Heart left ventricle (tissue), 16 donors: ENCODE data around the gene USP2. TPM values are rescaled to one million over a fixed set of nuclear protein-coding genes. Genes with fewer than 3 reads are reported as not detected.

Experiments used
- ATAC-seq, 4 donors: fragments of 200-7000 bp; cut with Tn5 transposase; one replicate each; pipeline ENCODE4 v1.9.1; 2020 to 2022; ENCODE audit warnings: moderate library complexity in 4 of 4, mild to moderate bottlenecking in 3 of 4, moderate number of reproducible peaks in 1 of 4
- DNase-seq, 5 donors: peaks; one replicate each; pipeline ENCODE4 v3.0.0-alpha.2; 2020
- H3K27ac ChIP-seq, 12 donors: fragments of 200-600 bp; sonication (generic) in 4 of 12; one replicate each; pipeline versions ENCODE4 v1.5.0 to v1.8.0; 2016 to 2022; ENCODE audit warnings: mild to moderate bottlenecking in 2 of 12
- H3K27me3 ChIP-seq, 9 donors: fragments of 200-600 bp; sonication (generic) in 2 of 9; one replicate each; pipeline versions ENCODE4 v1.5.1 to v1.8.0; 2016 to 2022; ENCODE audit warnings: mild to moderate bottlenecking in 3 of 9
- H3K36me3 ChIP-seq, 9 donors: fragments of 200-600 bp; sonication (generic) in 2 of 9; one replicate each; pipeline versions ENCODE4 v1.5.0 to v1.8.0; 2018 to 2022; ENCODE audit warnings: mild to moderate bottlenecking in 2 of 9
- H3K4me1 ChIP-seq, 12 donors: fragments of 200-600 bp; sonication (generic) in 4 of 12; one replicate each; pipeline versions ENCODE4 v1.5.0 to v1.8.0; 2016 to 2022; ENCODE audit warnings: mild to moderate bottlenecking in 3 of 12
- H3K4me3 ChIP-seq, 12 donors: fragments of 200-600 bp; sonication (generic) in 4 of 12; one replicate each; pipeline versions ENCODE4 v1.5.0 to v1.8.0; 2017 to 2022; ENCODE audit warnings: mild to moderate bottlenecking in 9 of 12, moderate library complexity in 4 of 12
- H3K9me3 ChIP-seq, 12 donors: fragments of 200-600 bp; sonication (generic) in 4 of 12; one replicate each; pipeline versions ENCODE4 v1.5.0 to v1.8.0; 2016 to 2022; ENCODE audit warnings: mild to moderate bottlenecking in 1 of 12
- CTCF ChIP-seq, 12 donors: fragments of 200-600 bp; sonication (generic) in 4 of 12; IDR thresholded peaks; one replicate each; pipeline versions ENCODE4 v1.5.0 to v1.8.0; 2018 to 2022; ENCODE audit warnings: antibody characterized with exemption in 12 of 12, mild to moderate bottlenecking in 5 of 12
- POLR2A ChIP-seq, 2 donors: fragments of 450-650 bp; IDR thresholded peaks; one replicate each; pipeline ENCODE4 v1.6.1; 2017; ENCODE audit warnings: antibody characterized with exemption in 2 of 2, mild to moderate bottlenecking in 2 of 2, moderate library complexity in 2 of 2
- WGBS, 4 donors: extraction: QIAGEN DNeasy Blood & Tissue Kit in 2 of 4; methylation state at CpG; one replicate each; pipeline versions ENCODE4 v1.1.5 to v1.1.7; 2013 to 2018; 5-methylcytosine and 5-hydroxymethylcytosine counted together
- intact Hi-C, 10 donors: fragments of 100-400 bp; cut with DNase I; formaldehyde crosslinking; loops; one replicate each; pipeline versions ENCODE4 v1.11.1 to v1.14.2; 2022
- polyA plus RNA-seq, 2 donors: library from polyadenylated mRNA; stranded (reverse); fragments of 200-250 nt; gene quantifications; one replicate each; pipeline ENCODE4 v1.2.3, GENCODE V29; 2013
- total RNA-seq, 9 donors: library from RNA; depleted of rRNA in 2 of 9; stranded (reverse); fragments of >200 nt in 2 of 9; fragmentation: NEBNext Ultra II Directional in 3 of 9; extraction: Animal tissue kit (Norgen Biotek cat#: 25700) in 3 of 9; gene quantifications; one replicate each; pipeline versions ENCODE4 v1.1.0 to v1.2.4, GENCODE V29; 2016 to 2023
- donor health status: ischemic (EF 13 %, LVEDD 7.1; RV severe dilation, severe dysfunction).
- donor health status: healthy with polysubstance abuse.
- donor health status: DM: no; HTN: yes; CAD: no.
- donor health status: DM: no; HTN: no; CAD: no.
- donor health status: ischemic (EF 25% LVEDD 6.9; RV normal size, moderate dysfunction).
- donor health status: ischemic (EF 25% LVEDD 5.7; RV mildly dilated, moderate dysfunction).
- donor health status: healthy.
- donor health status: DM: yes; HTN: yes; CAD: no.
- donor health status: ischemic (EF 35%, LVEDD 5.7; RV mildly dilated, moderate dysfunction).
- donor health status: nonischemic (EF 11% LVEDD 7.7; RV severe dilation, severe dysfunction).
- donor health status: DM: yes; HTN: yes; CAD: no.
- donor health status: PGD.
- donor health status: ischemic (EF 29% LVEDD 5.4; RV normal size, mild dysfunction).
- donor health status: nonischemic (EF 23%, LVEDD 6.1; RV moderate dilation, normal function).

USP2 gene
- total and polyA plus RNA-seq, 11 donors: 53.7 to 138 (median 108) TPM

GRCh38 chr11:119416606-119417580 lies 35.4 kb upstream of the USP2 start:
- Histone ChIP-seq H3K27ac (no peak overlapping the region), H3K36me3 (no peaks in the 10 kb centered on the region), H3K9me3 (peaks cover 0 to 4% (median 0%) of the 10 kb centered on the region in 12 donors), H3K4me1 (peaks cover 0 to 15% (median 7%) of the 10 kb centered on the region in 12 donors), H3K27me3 (peaks cover 0 to 39% (median 15%) of the 10 kb centered on the region in 9 donors), H3K4me3 (no peak overlapping the region)
- DNase-seq (no peak), ATAC-seq (no peak)
- 84 to 87% (median 86%) methylated on average over 16 of the region's 16 CpGs for WGBS, 4 donors
- intact Hi-C loops: no loop called here
- TF ChIP-seq POLR2A (IDR thresholded peaks at IDR 0.05) (no peak), CTCF (IDR thresholded peaks at IDR 0.05) (no peak)

GRCh38 chr11:119415966-119416365 lies 34.5 kb upstream of the USP2 start:
- ATAC-seq (no peak), DNase-seq (no peak)
- Histone ChIP-seq H3K4me3 (no peak overlapping the region), H3K27ac (no peak overlapping the region), H3K27me3 (peaks cover 0 to 30% (median 10%) of the 10 kb centered on the region in 9 donors), H3K4me1 (peaks cover 0 to 5% (median 0%) of the 10 kb centered on the region in 12 donors), H3K36me3 (no peaks in the 10 kb centered on the region), H3K9me3 (peaks cover 0 to 4% (median 0%) of the 10 kb centered on the region in 12 donors)
- intact Hi-C loops: no loop called here
- WGBS, 4 donors: 90 to 96% (median 92%) methylated on average over 10 of the region's 10 CpGs
- TF ChIP-seq CTCF (IDR thresholded peaks at IDR 0.05) (no peak), POLR2A (IDR thresholded peaks at IDR 0.05) (no peak)

GRCh38 chr11:119415517-119415916 lies 34.0 kb upstream of the USP2 start:
- no peak overlapping the region for H3K4me3 ChIP-seq
- ATAC-seq (no peak), DNase-seq (no peak)
- WGBS, 4 donors: 94 to 100% (median 97%) methylated on average over 2 to 3 of the region's 3 CpGs
- intact Hi-C loops: no loop called here
- TF ChIP-seq POLR2A (IDR thresholded peaks at IDR 0.05): no peak
- TF ChIP-seq CTCF (IDR thresholded peaks at IDR 0.05): no peak
- no peak overlapping the region for H3K27ac ChIP-seq
- peaks cover 0 to under 1% (median 0%) of the 10 kb centered on the region in 12 donors for H3K4me1 ChIP-seq
- peaks cover 0 to 4% (median 0%) of the 10 kb centered on the region in 12 donors for H3K9me3 ChIP-seq
- peaks cover 0 to 25% (median 7%) of the 10 kb centered on the region in 9 donors for H3K27me3 ChIP-seq
- no peaks in the 10 kb centered on the region for H3K36me3 ChIP-seq

- TF ChIP-seq CTCF (IDR thresholded peaks at IDR 0.05): no peak
- TF ChIP-seq POLR2A (IDR thresholded peaks at IDR 0.05): no peak
- ATAC-seq: no peak
- Histone ChIP-seq H3K27me3 (peaks cover 0 to 17% (median under 1%) of the 10 kb centered on the region in 9 donors), H3K36me3 (no peaks in the 10 kb centered on the region), H3K27ac (no peak overlapping the region), H3K4me1 (no peaks in the 10 kb centered on the region), H3K4me3 (no peak overlapping the region), H3K9me3 (peaks cover 0 to 4% (median 0%) of the 10 kb centered on the region in 12 donors)
- no peak for DNase-seq
- intact Hi-C loops: no loop called here
Measured at GRCh38 chr11:119414734-119415133, 33.2 kb upstream of the USP2 start.
